Neuronal stem cell (in vitro differentiated cells): ENCODE measurements around the gene ACTR1A.

ENCODE experiments used
- small RNA-seq: library from polyadenylated mRNA; stranded (forward); fragments of <200 nt; extraction: miRNeasy Mini kit (QIAGEN cat#:217004); gene quantifications from one replicate; pipeline ENCODE3, GENCODE V24; 2013; ENCODE audit not compliant: insufficient read depth

Gene ACTR1A

Small RNAs within 50 kb of the gene (small RNA-seq; reads per million reads assigned to genes)
- gene MIR146B, result 1,507 reads per million, percentile 99 among the genes with 10 or more reads in this experiment
